ENCODE results near the gene CBLIF.
"Not testable (repeated sequence)": the region's sequence is repeated elsewhere in the genome, so short reads cannot be mapped to it uniquely, and the experiment has no call there.

The CBLIF gene

GRCh38 chr11:59849129-59849528, 3.8 kb upstream of the CBLIF start:
- H3K27ac ChIP-seq (ENCODE audit: low read depth, low read length), result no peak overlapping the region
- no peaks in the 10 kb centered on the region for H3F3A ChIP-seq (ENCODE audit: control insufficient read depth, insufficient read depth)
- no peaks in the 10 kb centered on the region for H3K79me2 ChIP-seq (ENCODE audit: control insufficient read depth, low read length)
- no peaks in the 10 kb centered on the region for H3K9me3 ChIP-seq (ENCODE audit: control insufficient read depth, insufficient read depth, low read length)
- H4K20me1 ChIP-seq (ENCODE audit: control insufficient read depth, insufficient read depth, low read depth, low read length), result no peaks in the 10 kb centered on the region
- H3K27me3 ChIP-seq (ENCODE audit: control insufficient read depth, low read length), result peaks cover 7% of the 10 kb centered on the region; the same call in 1 of the 2 replicates
- TF ChIP-seq EZH2phosphoT487 (IDR thresholded peaks at IDR 0.05; ENCODE audit: borderline replicate concordance, low read length), result no peak
- TF ChIP-seq, protein P1, sequence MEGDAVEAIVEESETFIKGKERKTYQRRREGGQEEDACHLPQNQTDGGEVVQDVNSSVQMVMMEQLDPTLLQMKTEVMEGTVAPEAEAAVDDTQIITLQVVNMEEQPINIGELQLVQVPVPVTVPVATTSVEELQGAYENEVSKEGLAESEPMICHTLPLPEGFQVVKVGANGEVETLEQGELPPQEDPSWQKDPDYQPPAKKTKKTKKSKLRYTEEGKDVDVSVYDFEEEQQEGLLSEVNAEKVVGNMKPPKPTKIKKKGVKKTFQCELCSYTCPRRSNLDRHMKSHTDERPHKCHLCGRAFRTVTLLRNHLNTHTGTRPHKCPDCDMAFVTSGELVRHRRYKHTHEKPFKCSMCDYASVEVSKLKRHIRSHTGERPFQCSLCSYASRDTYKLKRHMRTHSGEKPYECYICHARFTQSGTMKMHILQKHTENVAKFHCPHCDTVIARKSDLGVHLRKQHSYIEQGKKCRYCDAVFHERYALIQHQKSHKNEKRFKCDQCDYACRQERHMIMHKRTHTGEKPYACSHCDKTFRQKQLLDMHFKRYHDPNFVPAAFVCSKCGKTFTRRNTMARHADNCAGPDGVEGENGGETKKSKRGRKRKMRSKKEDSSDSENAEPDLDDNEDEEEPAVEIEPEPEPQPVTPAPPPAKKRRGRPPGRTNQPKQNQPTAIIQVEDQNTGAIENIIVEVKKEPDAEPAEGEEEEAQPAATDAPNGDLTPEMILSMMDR (IDR thresholded peaks at IDR 0.05; ENCODE audit: low read depth, low read length, poor library complexity, severe bottlenecking), result no peak
- H3K36me3 ChIP-seq (ENCODE audit: control insufficient read depth, low read length), result no peaks in the 10 kb centered on the region
- no peaks in the 10 kb centered on the region for H3K9me2 ChIP-seq (replicated peaks; ENCODE audit: control insufficient read depth, low read length)
- no peaks in the 10 kb centered on the region for H3K4me1 ChIP-seq (ENCODE audit: control insufficient read depth, low read length)
- H3K4me3 ChIP-seq (ENCODE audit: low read length), result no peak overlapping the region
- no peak overlapping the region for H3K4me2 ChIP-seq (ENCODE audit: low read length)

DNA sequence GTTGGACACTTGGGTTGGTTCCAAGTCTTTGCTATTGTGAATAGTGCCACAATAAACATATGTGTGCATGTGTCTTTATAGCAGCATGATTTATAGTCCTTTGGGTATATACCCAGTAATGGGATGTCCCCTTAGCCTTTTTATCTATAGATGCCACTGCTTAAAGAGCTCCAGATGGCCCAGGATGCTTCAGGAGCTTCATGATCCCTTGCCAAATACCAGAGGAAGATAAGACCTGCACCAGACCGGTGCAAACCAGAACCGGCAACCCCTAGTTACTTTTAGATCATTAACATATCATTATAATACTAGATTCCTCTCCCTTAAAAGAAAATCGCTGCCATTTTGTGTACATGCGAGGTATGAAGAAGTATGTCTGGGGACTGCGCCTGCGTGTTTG, 3.1 kb upstream of the CBLIF start:
- not testable (repeated sequence) for H3K36me3 ChIP-seq (ENCODE audit: control insufficient read depth, low read length)

GRCh38 chr11:59847626-59848025, 2.3 kb upstream of the CBLIF start:
- Histone ChIP-seq H3K36me3 (ENCODE audit: control insufficient read depth, low read length) (no peaks in the 10 kb centered on the region), H3K4me2 (ENCODE audit: low read length) (no peak overlapping the region), H3K9me3 (ENCODE audit: control insufficient read depth, insufficient read depth, low read length) (no peaks in the 10 kb centered on the region), H3K4me3 (ENCODE audit: low read length) (no peak overlapping the region), H3K4me1 (ENCODE audit: control insufficient read depth, low read length) (no peaks in the 10 kb centered on the region), H3K27me3 (ENCODE audit: control insufficient read depth, low read length) (no peaks in the 10 kb centered on the region; the same call in 1 of the 2 replicates), H3K27ac (ENCODE audit: low read depth, low read length) (no peak overlapping the region), H3F3A (ENCODE audit: control insufficient read depth, insufficient read depth) (no peaks in the 10 kb centered on the region), H3K79me2 (ENCODE audit: control insufficient read depth, low read length) (no peaks in the 10 kb centered on the region), H3K9me2 (replicated peaks; ENCODE audit: control insufficient read depth, low read length) (no peaks in the 10 kb centered on the region), H4K20me1 (ENCODE audit: control insufficient read depth, insufficient read depth, low read depth, low read length) (no peaks in the 10 kb centered on the region)
- TF ChIP-seq, protein P1 (IDR thresholded peaks at IDR 0.05; ENCODE audit: low read depth, low read length, poor library complexity, severe bottlenecking), result no peak
- TF ChIP-seq EZH2phosphoT487 (IDR thresholded peaks at IDR 0.05; ENCODE audit: borderline replicate concordance, low read length), result no peak

More for the DNA sequence above, 3.1 kb upstream of the CBLIF start:
- not testable (repeated sequence) for H3K27ac ChIP-seq (ENCODE audit: low read depth, low read length); H3K4me1 ChIP-seq (ENCODE audit: control insufficient read depth, low read length); H3F3A ChIP-seq (ENCODE audit: control insufficient read depth, insufficient read depth); H3K4me3 ChIP-seq (ENCODE audit: low read length); H4K20me1 ChIP-seq (ENCODE audit: control insufficient read depth, insufficient read depth, low read depth, low read length); H3K9me2 ChIP-seq (replicated peaks; ENCODE audit: control insufficient read depth, low read length); H3K27me3 ChIP-seq (ENCODE audit: control insufficient read depth, low read length); H3K4me2 ChIP-seq (ENCODE audit: low read length); H3K79me2 ChIP-seq (ENCODE audit: control insufficient read depth, low read length); H3K9me3 ChIP-seq (ENCODE audit: control insufficient read depth, insufficient read depth, low read length)

DNA sequence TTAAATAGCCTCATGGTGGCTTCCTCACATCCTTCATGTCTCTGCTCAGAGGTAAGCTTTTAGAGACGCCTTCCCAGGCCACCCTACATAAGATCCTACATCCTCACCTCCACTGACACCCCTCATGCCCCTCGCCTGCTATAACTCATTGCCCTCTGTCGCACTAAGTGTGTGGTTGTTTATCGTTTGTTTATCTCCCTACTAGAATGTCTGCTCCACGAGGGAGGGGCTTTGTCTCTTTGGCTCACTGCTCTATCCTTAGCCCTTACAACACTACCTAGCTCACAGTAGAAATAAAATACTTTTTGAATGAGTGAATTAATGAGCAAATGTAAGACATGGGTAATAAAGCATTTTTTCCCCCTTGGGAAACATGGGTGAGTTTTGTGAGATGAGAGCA, 1.3 kb upstream of the CBLIF start:
- Histone ChIP-seq H3K79me2 (ENCODE audit: control insufficient read depth, low read length) (no peaks in the 10 kb centered on the region), H3K27ac (ENCODE audit: low read depth, low read length) (no peak overlapping the region), H3F3A (ENCODE audit: control insufficient read depth, insufficient read depth) (no peaks in the 10 kb centered on the region), H3K4me2 (ENCODE audit: low read length) (no peak overlapping the region), H3K9me2 (replicated peaks; ENCODE audit: control insufficient read depth, low read length) (no peaks in the 10 kb centered on the region), H3K36me3 (ENCODE audit: control insufficient read depth, low read length) (no peaks in the 10 kb centered on the region), H4K20me1 (ENCODE audit: control insufficient read depth, insufficient read depth, low read depth, low read length) (no peaks in the 10 kb centered on the region), H3K4me3 (ENCODE audit: low read length) (no peak overlapping the region), H3K27me3 (ENCODE audit: control insufficient read depth, low read length) (no peaks in the 10 kb centered on the region), H3K9me3 (ENCODE audit: control insufficient read depth, insufficient read depth, low read length) (no peaks in the 10 kb centered on the region), H3K4me1 (ENCODE audit: control insufficient read depth, low read length) (no peaks in the 10 kb centered on the region)
- TF ChIP-seq EZH2phosphoT487 (IDR thresholded peaks at IDR 0.05; ENCODE audit: borderline replicate concordance, low read length), result no peak
- TF ChIP-seq, protein P1 (IDR thresholded peaks at IDR 0.05; ENCODE audit: low read depth, low read length, poor library complexity, severe bottlenecking), result no peak
